GM04504 (cell line): ENCODE data around the gene ARAP2.

ENCODE experiments used
- DNase-seq: peaks from one replicate; pipeline ENCODE4 v3.0.0-alpha.2; 2012; ENCODE audit warnings: low read depth

The ARAP2 gene

DNA sequence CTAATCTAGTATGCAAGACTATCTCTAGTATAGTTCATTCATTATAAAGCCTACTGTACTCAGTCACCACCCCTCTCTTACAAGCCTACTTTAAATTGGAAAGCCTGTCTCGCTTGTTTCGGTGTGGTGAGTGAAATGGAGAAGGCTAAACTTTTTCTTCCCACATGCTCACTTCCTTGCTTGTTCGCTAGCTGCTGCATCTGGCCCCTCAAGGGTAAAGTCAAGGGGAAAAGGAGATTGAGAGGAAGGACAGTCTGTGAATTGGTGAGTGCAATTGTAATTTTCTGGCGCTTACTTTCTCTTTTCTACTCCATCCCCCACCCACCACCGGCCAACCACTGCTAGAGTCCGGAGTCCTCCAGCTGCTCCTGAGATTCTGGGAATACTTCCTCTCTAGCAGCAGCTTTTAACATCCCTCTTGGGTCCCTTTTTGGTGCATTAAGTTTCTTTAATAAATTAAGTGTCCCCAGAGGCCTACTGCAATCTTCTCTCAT is 12.1 kb upstream of the ARAP2 start:
- no peak for DNase-seq

GRCh38 chr4:36255577-36255976 is 11.3 kb upstream of the ARAP2 start:
- DNase-seq = no peak

DNA sequence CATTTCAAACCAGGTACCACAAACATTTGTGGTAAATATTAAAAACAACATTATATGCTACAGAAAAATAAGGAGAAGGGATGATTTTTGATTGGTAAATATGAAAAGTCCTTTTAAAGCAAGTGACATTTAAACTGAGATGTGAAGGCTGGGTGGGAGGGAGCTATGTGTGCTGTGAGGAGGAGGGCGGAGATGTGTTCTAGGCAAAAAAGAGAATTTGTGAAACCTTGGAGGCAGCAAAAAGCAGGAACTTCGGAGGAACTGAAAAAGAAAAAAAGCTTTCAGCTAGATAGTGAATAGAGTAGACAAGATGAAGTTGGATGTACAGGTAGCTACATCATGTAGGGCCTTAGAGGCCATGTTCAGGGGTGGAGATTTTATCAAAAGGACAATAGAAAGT is 10.1 kb upstream of the ARAP2 start:
- DNase-seq = no peak

GRCh38 chr4:36251983-36252382 is 7.7 kb upstream of the ARAP2 start:
- no peak for DNase-seq

DNA sequence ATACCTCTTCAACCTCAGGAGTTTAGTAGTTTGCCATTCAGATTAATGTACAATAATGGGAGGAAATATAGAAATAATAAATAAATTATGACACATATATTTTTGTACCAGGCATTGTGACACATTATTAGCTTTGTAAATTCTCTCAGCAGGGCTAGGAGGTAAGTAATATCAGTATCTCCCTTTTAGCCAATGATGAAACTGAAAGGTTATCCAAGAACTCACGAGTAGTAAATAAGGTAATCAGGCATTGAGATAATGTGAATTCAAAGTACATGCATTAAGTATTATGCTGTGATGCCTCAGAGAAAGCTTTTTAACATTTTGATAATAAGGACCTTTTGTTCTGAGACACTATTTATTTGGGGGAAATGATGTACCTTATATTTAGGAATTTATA is 5.3 kb upstream of the ARAP2 start:
- DNase-seq = no peak

GRCh38 chr4:36243355-36244256 is 708 bp downstream of the ARAP2 start:
- no peak for DNase-seq

GRCh38 chr4:36242629-36243354 is 1.5 kb downstream of the ARAP2 start:
- no peak for DNase-seq

DNA sequence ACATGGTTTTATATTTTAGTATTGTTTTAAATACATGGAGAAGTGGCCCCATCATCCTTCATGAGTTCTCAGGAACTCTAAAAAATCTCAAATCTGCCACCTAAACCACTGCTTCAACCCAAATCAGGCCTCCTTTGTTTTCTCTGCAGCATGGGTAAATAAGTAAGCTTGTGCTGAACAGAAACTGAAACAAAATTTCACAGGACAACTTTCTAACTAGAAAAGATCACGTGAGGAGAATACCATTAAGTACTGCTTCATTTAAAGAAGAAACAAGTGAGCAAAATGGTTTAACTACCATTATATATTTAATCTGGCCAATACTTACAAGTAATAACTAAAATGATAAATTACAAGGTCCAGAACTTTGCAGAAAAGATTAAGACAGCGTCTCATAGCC is 2.5 kb downstream of the ARAP2 start:
- no peak for DNase-seq

DNA sequence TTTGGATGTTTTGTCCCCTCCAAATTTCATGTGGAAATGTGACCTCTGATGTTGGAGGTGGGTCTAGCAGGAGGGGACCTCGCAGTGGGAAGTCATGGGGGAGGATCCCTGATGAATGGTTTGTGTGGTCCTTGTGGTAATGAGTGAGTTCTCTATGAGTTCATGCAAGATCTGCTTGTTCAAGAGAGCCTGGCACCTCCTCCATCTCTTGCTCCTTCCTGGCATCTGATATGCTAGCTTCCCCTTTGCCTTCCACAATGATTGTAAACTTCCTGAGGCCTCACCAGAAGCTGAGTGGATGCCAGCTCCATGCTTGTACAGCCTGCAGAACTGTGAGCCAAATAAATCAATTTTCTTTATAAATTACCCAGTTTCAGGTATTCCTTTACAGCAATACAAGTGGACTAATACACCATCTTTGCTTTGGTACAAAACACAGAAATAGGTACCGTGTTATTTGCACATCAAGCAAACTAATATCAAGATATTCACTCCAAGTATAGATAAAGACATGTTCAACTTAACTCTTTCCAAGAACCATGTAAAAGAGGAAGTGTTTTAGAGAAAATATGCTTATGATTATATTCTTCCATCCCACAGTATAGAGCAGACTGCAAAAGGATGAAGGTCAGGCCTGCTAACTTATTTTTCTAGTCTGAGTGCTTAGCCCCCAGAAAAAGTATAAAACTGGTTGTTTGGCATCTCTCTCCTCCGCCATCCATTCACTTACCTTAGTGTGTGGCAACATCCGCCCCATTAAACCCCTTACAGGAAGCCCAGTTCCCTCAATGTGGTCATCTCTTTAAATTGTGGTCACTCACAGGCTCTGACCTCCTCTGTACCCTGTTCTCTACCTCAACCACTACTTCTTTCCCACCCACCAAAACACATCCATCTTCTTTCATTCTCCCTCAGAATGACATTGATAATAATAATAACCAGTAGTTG is 6.7 kb downstream of the ARAP2 start:
- DNase-seq = no peak

DNA sequence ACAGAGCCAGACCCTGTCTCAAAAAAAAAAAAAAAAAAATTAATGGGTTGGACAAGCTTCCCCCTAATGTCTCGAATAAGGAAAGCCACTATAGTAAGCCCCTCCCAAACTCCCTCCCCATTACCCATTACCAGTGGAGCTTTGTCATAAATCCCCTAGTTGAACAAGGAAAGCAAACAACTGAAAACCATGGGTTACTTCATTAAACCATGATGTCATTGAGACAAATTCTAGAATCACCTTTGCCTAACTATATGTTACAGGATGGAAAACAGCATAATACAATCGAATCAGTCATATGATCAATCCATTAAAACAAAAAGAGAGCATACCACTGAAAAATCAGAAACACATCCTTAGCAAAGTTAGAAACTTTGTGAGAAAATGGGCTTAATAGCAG is 8.2 kb downstream of the ARAP2 start:
- no peak for DNase-seq

DNA sequence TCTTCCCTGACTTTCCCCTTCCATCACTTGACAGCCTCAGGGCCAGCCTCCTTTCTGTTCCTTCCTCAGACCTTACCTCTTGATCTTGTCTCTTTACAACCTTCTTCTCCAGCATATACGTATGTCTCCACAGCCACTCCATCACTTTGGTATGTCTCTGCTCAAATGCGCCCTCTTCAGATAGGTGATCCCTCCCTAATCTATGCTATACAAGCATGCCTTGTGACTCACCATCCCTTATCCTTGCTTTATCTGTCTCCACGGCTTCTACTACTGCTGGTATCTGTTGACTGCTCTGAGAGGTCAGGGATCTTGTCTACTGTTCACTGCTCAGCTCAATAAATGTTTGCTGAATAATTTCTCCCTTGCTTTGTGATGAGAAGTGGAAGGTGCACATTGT is 9.0 kb downstream of the ARAP2 start:
- DNase-seq = no peak

- no peak for DNase-seq
Measured at GRCh38 chr4:36233567-36234266, 10.6 kb downstream of the ARAP2 start.

- DNase-seq = no peak
Measured at GRCh38 chr4:36230534-36230933, 13.8 kb downstream of the ARAP2 start.

GRCh38 chr4:36227913-36228312 is 16.4 kb downstream of the ARAP2 start:
- DNase-seq = no peak

DNA sequence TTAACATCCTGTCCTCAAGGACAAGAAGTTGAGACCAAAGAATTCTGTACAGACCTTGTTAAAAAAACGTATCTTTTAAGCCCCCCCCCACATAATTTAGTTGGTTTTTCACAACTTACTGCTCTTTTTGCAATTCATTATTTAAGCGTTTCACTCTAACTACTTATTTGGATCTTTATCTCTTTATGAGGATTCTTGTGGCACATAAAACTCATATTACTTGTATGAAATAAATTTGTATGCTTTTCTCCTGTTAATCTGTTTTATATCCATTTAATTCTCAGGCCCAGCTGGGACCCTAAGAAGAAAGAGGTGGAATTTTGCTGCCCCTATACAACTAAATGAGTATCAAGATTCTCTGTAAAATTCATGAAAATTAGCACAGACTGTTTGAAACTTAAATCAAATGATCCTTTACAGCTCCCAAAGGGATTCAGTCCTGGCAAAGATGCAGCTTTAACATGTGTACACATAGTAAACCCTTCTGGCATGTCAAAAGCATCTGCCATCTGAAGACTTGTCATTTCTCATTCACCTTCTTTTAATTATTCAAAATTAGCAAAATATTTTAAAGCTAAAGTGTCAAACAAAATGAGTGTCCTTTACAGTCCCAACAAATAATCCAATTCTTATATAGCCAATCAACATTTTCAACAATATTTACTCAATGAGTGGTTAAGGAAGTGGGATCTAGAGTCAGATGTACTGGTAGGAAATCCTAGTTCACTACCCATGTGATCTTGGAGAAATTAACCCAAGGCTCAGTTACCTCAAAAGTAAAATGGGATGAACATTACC is 17.7 kb downstream of the ARAP2 start:
- DNase-seq = no peak

- no peak for DNase-seq
Measured at GRCh38 chr4:36224972-36225903, 19.1 kb downstream of the ARAP2 start.

- no peak for DNase-seq
Measured at GRCh38 chr4:36222702-36223101, 21.6 kb downstream of the ARAP2 start.

DNA sequence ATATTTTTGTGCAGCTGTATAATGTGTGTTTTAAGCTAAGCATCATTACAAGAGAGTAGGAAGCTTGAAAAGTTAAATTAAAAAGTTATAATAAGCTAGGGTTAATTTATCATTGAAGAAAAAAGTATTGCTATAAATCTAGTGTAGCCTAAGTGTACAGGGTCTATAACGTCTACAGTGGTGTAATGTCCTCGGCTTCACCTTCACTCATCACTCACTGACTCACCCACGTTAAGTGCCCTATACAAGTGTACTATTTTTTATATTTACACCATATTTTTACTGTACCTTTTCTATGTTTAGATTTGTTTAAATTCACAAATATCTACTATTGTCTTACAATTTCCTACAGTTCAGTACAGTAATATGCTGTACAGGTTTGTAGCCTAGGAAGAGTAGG is 23.5 kb downstream of the ARAP2 start:
- DNase-seq = no peak

- DNase-seq = no peak
Measured at GRCh38 chr4:36218121-36218520, 26.2 kb downstream of the ARAP2 start.

DNA sequence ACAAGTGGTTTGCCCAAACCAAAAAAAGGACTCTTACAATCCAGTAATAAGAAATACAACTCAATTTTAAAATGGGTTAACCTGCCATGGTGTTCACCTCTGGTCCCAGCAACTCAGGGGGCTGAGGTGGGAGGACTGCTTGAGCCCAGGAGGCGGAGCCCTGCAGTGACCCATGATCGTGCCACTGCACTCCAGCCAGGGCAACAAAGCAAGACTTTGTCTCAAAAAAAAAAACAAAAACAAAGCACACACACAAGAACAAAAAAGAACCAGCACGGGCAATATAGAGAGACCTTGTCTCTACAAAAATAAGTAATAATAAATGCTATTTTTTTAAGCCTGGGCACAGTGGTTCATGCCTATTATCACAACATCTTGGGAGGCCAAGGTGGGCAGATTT is 28.7 kb downstream of the ARAP2 start:
- no peak for DNase-seq
